AG04449 (cell line): ENCODE data around the gene KLHL28.
A peak's percentile ranks its signal among the peaks of the same experiment; 100 is the strongest.

ENCODE experiments used
- CTCF ChIA-PET: fragments of 350-600 bp; formaldehyde crosslinking; extraction: SDS; loops from one replicate; lab custom pipeline; 2021; ENCODE audit warnings: antibody characterized with exemption; lab: Yijun Ruan, JAX
- POLR2A ChIA-PET: fragments of 400-600, 350-600 bp; formaldehyde crosslinking; extraction: SDS; loops from one replicate; lab custom pipeline; 2020; ENCODE audit warnings: antibody characterized with exemption, inconsistent platforms; lab: Yijun Ruan, JAX
- DNase-seq: peaks from one replicate; pipeline ENCODE4 v3.0.0-alpha.2; 2010; ENCODE audit warnings: low read depth, low spot score
- H3K4me3 ChIP-seq: 2 replicates; pipeline ENCODE4 v1.5.1; 2011; ENCODE audit warnings: low read depth, mild to moderate bottlenecking, control low read depth, low read length
- CTCF ChIP-seq: IDR thresholded peaks from one replicate; pipeline ENCODE4 v1.5.1; 2011; ENCODE audit warnings: mild to moderate bottlenecking, moderate library complexity, low read length, control low read depth, inconsistent platforms; ENCODE audit not compliant: insufficient read depth; ENCODE audit errors: missing control alignments

KLHL28 gene

GRCh38 chr14:44962334-44963043 lies 742 bp upstream of the KLHL28 start:
- DNase-seq: no peak
- ChIA-PET CTCF (interaction anchor here (1.0 to 5.2 kb wide), 4 partner anchors 22 to 306 kb away, joined by 3 to 26 read pairs (median 4); partner anchors contain the start of gene PRPF39), POLR2A (interaction anchor here (0.5 to 1.6 kb wide), 4 partner anchors 17 to 65 kb away, joined by 4 to 5 read pairs (median 4); no protein-coding TSS in a partner anchor)
- no peak for TF ChIP-seq CTCF
- peak overlapping the region; percentile 93 for H3K4me3 ChIP-seq

DNA sequence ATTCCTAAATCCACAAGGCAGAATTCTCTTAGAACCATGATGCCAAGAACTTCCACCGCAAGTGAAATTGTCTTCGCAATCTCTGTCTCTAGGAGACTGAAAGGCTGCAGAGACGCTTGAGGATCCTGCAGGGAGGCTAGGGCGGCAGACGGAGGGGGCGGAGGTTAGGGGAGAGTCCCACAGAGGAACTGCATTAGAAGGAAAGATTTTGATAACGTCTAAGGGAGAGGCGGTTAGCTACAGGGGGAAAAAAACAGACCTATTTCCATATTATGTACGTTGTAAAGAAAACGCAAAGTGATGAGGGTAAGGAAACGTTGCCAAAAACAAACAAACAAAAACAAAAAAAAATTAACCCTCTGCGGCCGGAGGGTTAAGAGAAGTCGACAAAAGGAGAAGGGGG lies 595 bp downstream of the KLHL28 start:
- ChIA-PET POLR2A (interaction anchor here (0.7 to 1.6 kb wide), 4 partner anchors 16 to 63 kb away, joined by 3 to 5 read pairs (median 4); no protein-coding TSS in a partner anchor), CTCF (interaction anchor here (5.2 kb wide), 1 partner anchor 47 kb away, joined by 26 read pairs; no protein-coding TSS in a partner anchor)
- peak overlapping the region; percentile 93 for H3K4me3 ChIP-seq
- no peak for TF ChIP-seq CTCF
- no peak for DNase-seq

- no peak for TF ChIP-seq CTCF
- peak overlapping the region; percentile 93 for H3K4me3 ChIP-seq
- CTCF ChIA-PET: interaction anchor here (5.2 kb wide), 1 partner anchor 47 kb away, joined by 26 read pairs; no protein-coding TSS in a partner anchor
- DNase-seq: no peak
- POLR2A ChIA-PET: no interaction called here
Measured at GRCh38 chr14:44960646-44961045, 1.1 kb downstream of the KLHL28 start.

DNA sequence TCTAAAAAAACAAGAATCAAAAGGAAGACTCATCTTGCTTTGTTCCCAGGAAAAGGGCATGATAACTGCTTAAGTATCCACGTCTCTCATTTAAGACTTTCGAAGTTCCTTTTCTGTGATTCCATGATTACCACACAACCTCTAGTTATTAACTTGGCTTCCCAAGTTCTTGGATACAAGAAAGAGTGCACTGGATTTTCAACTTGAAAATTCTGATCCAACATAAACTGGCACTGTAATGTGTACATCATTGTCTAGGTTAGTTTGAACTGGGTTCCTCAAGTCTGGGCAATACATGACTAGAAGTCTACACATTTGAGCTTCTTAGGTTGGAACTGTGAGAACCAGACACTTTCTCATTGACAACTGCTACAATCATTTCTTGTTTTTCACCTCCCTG lies 1.6 kb downstream of the KLHL28 start:
- H3K4me3 ChIP-seq: peak overlapping the region; percentile 93
- TF ChIP-seq CTCF: no peak
- ChIA-PET CTCF (interaction anchor here (5.2 kb wide), 1 partner anchor 46 kb away, joined by 26 read pairs; no protein-coding TSS in a partner anchor), POLR2A (no interaction called here)
- no peak for DNase-seq

- TF ChIP-seq CTCF: no peak
- POLR2A ChIA-PET: no interaction called here
- no peak for DNase-seq
- CTCF ChIA-PET: no interaction called here
- H3K4me3 ChIP-seq: no peak overlapping the region
Measured at GRCh38 chr14:44959538-44959937, 2.2 kb downstream of the KLHL28 start.

- DNase-seq: no peak
- TF ChIP-seq CTCF: no peak
- no peak overlapping the region for H3K4me3 ChIP-seq
- POLR2A ChIA-PET: no interaction called here
- CTCF ChIA-PET: no interaction called here
Measured at GRCh38 chr14:44956866-44957265, 4.9 kb downstream of the KLHL28 start.
